ENCODE measurements around the gene KIF20A. TPM values are rescaled to one million over a fixed set of nuclear protein-coding genes. Genes with fewer than 3 reads are reported as not detected.
"Not testable (repeated sequence)": the region's sequence is repeated elsewhere in the genome, so short reads cannot be mapped to it uniquely, and the experiment has no call there.

KIF20A gene
- total and polyA plus RNA-seq, 2 donors, result 0.43 to 25.4 TPM

DNA sequence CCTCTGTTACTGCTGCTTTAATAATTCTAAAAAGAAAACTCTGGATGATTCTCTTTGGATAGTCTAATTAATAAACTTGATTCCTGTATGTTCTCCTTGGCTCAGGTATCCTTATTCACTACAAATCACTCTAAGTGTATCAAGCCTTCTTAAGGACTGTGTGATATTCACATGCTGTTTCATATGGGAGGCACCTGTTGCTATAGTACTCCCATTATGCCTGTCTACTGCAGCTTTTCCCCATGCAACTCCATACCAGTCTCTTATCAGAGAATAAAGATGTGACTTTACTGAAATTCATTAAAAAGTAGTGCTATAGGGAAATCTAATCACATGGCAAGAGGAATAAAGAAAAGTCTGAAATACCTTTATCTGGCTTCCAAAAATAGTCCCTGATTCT lies 15.2 kb upstream of the KIF20A start:
- DNase-seq (ENCODE audit: extremely low spot score), result no peak
- no peaks in the 10 kb centered on the region for H3K4me1 ChIP-seq (ENCODE audit: insufficient read depth)
- no peak overlapping the region for H3K4me3 ChIP-seq (ENCODE audit: low read depth, low read length)
- H3K36me3 ChIP-seq (ENCODE audit: insufficient read depth), result peaks cover 33% of the 10 kb centered on the region
- H3K27ac ChIP-seq (ENCODE audit: low read depth), result no peak overlapping the region

GRCh38 chr5:138169124-138169523 lies 9.8 kb upstream of the KIF20A start:
- WGBS, result 91% methylated on average over 5 of the region's 5 CpGs
- H3K4me3 ChIP-seq (ENCODE audit: low read depth, low read length), result no peak overlapping the region
- H3K36me3 ChIP-seq (ENCODE audit: insufficient read depth), result peaks cover 19% of the 10 kb centered on the region
- no peak for DNase-seq (ENCODE audit: extremely low spot score)
- H3K4me1 ChIP-seq (ENCODE audit: insufficient read depth), result no peaks in the 10 kb centered on the region
- H3K27ac ChIP-seq (ENCODE audit: low read depth), result no peak overlapping the region

- Histone ChIP-seq H3K36me3 (ENCODE audit: insufficient read depth) (peaks cover 12% of the 10 kb centered on the region), H3K27ac (ENCODE audit: low read depth) (no peak overlapping the region), H3K4me1 (ENCODE audit: insufficient read depth) (no peaks in the 10 kb centered on the region), H3K4me3 (ENCODE audit: low read depth, low read length) (no peak overlapping the region)
- no peak for DNase-seq (ENCODE audit: extremely low spot score)
Measured at GRCh38 chr5:138170299-138170698, 8.6 kb upstream of the KIF20A start.

- WGBS, result under 1% methylated on average over 16 of the region's 16 CpGs
- DNase-seq (ENCODE audit: extremely low spot score), result no peak
- Histone ChIP-seq H3K4me1 (ENCODE audit: insufficient read depth) (peaks cover 2% of the 10 kb centered on the region), H3K4me3 (ENCODE audit: low read depth, low read length) (peak overlapping the region; percentile 78), H3K36me3 (ENCODE audit: insufficient read depth) (no peaks in the 10 kb centered on the region), H3K27ac (ENCODE audit: low read depth) (peak overlapping the region; percentile 53)
Measured at GRCh38 chr5:138177941-138178515, 884 bp upstream of the KIF20A start.

DNA sequence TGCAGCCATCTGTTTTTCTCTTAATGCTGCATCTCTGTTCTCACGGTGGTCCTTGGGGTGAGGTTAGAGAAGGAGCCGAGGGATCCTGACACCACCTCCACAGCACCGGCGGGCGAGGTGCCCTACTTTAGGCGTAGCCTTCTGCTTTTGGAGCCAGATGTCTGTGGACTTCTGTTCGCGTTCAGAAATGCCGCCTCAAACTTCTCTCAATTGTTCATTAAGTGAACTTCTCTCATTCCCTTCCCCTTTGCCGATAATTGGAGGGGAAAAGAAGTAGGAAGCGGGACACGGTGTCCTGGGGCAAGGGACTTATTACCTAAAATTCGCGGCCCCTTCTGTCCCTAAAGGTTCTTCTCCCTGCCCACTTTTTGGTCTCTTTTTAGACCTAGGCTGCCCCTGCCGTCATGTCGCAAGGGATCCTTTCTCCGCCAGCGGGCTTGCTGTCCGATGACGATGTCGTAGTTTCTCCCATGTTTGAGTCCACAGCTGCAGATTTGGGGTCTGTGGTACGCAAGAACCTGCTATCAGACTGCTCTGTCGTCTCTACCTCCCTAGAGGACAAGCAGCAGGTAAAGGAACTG lies 455 bp downstream of the KIF20A start:
- DNase-seq (ENCODE audit: extremely low spot score), result no peak
- H3K36me3 ChIP-seq (ENCODE audit: insufficient read depth), result no peaks in the 10 kb centered on the region
- peaks cover 2% of the 10 kb centered on the region for H3K4me1 ChIP-seq (ENCODE audit: insufficient read depth)
- H3K4me3 ChIP-seq (ENCODE audit: low read depth, low read length), result no peak overlapping the region
- WGBS, result 1% methylated on average over 23 of the region's 23 CpGs
- H3K27ac ChIP-seq (ENCODE audit: low read depth), result no peak overlapping the region

- H3K27ac ChIP-seq (ENCODE audit: low read depth), result no peak overlapping the region
- H3K4me1 ChIP-seq (ENCODE audit: insufficient read depth), result peaks cover 2% of the 10 kb centered on the region
- no peak overlapping the region for H3K4me3 ChIP-seq (ENCODE audit: low read depth, low read length)
- WGBS, result 73% methylated on average over 5 of the region's 5 CpGs
- DNase-seq (ENCODE audit: extremely low spot score), result peak; percentile 17
- no peaks in the 10 kb centered on the region for H3K36me3 ChIP-seq (ENCODE audit: insufficient read depth)
Measured at GRCh38 chr5:138180183-138180782, 1.4 kb downstream of the KIF20A start.

DNA sequence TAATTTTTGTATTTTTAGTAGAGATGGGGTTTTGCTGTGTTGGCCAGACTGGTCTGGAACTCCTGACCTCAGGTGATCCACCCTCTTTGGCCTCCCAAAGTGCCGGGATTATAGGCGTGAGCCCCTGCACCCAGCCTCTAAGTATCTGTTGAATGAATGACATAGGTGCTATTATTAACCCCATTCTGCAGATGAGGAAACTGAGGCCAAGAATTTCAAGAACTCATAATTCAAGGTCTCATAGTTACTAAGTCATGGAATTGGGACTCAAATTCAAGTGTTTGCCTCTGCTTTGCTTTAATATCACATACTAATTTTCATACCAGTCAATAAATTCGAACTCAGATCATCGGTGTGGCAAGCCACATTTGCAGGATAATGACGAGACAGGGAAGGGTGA lies 1.9 kb downstream of the KIF20A start:
- H3K27ac ChIP-seq (ENCODE audit: low read depth), result no peak overlapping the region
- DNase-seq (ENCODE audit: extremely low spot score), result no peak
- H3K4me3 ChIP-seq (ENCODE audit: low read depth, low read length), result no peak overlapping the region
- no peaks in the 10 kb centered on the region for H3K36me3 ChIP-seq (ENCODE audit: insufficient read depth)
- H3K4me1 ChIP-seq (ENCODE audit: insufficient read depth), result peaks cover 2% of the 10 kb centered on the region
- 94% methylated on average over 5 of the region's 5 CpGs for whole genome bisulfite sequencing

DNA sequence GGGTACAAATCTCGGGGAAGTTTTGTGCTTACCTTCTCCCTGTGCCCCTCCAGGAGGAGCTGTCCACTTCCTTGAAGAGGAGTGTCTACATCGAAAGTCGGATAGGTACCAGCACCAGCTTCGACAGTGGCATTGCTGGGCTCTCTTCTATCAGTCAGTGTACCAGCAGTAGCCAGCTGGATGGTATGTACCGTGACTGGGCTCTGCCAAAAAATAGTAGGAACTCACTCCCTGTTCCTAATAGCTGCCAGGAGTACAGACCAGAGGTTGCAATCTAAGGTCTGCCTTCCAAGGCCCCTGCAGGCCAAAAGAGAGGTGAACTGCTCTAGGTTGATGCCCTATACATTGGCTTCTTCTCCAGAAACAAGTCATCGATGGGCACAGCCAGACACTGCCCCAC lies 3.9 kb downstream of the KIF20A start:
- Histone ChIP-seq H3K4me3 (ENCODE audit: low read depth, low read length) (no peak overlapping the region), H3K27ac (ENCODE audit: low read depth) (no peak overlapping the region), H3K4me1 (ENCODE audit: insufficient read depth) (no peaks in the 10 kb centered on the region), H3K36me3 (ENCODE audit: insufficient read depth) (no peaks in the 10 kb centered on the region)
- WGBS, result 93% methylated on average over 6 of the region's 6 CpGs
- no peak for DNase-seq (ENCODE audit: extremely low spot score)

GRCh38 chr5:138186002-138186447 lies 7.1 kb downstream of the KIF20A start:
- 84% methylated on average over 2 of the region's 2 CpGs for WGBS
- H3K27ac ChIP-seq (ENCODE audit: low read depth), result no peak overlapping the region
- peaks cover 5% of the 10 kb centered on the region for H3K36me3 ChIP-seq (ENCODE audit: insufficient read depth)
- H3K4me3 ChIP-seq (ENCODE audit: low read depth, low read length), result no peak overlapping the region
- H3K4me1 ChIP-seq (ENCODE audit: insufficient read depth), result no peaks in the 10 kb centered on the region
- no peak for DNase-seq (ENCODE audit: extremely low spot score)

DNA sequence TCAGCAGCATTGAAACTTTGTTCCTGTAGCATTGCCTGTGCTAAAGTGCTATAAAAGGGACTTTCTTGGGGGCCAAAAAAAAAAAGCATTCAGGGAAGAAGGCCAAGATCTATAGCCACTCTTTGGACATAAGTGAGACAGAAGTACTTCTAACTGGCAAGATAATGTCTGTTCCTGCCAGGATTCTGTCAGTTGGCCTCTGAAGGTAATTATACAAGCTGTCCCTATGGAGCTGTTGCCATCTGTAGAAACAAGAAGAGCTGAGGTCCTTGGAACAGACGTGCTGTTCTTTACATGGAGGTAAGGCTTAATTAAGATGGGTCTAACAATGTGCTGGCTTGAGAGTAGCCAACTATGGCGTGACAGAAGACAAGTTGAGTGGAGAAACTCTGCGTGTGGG lies 9.7 kb downstream of the KIF20A start:
- Histone ChIP-seq H3K36me3 (ENCODE audit: insufficient read depth) (peaks cover 5% of the 10 kb centered on the region), H3K27ac (ENCODE audit: low read depth) (no peak overlapping the region), H3K4me3 (ENCODE audit: low read depth, low read length) (no peak overlapping the region), H3K4me1 (ENCODE audit: insufficient read depth) (no peaks in the 10 kb centered on the region)
- WGBS, result 79% methylated on average over 3 of the region's 3 CpGs
- no peak for DNase-seq (ENCODE audit: extremely low spot score)

GRCh38 chr5:138192826-138193225 lies 13.9 kb downstream of the KIF20A start:
- DNase-seq (ENCODE audit: extremely low spot score), result no peak
- no peak overlapping the region for H3K4me3 ChIP-seq (ENCODE audit: low read depth, low read length)
- no peaks in the 10 kb centered on the region for H3K4me1 ChIP-seq (ENCODE audit: insufficient read depth)
- H3K27ac ChIP-seq (ENCODE audit: low read depth), result no peak overlapping the region
- H3K36me3 ChIP-seq (ENCODE audit: insufficient read depth), result peaks cover 8% of the 10 kb centered on the region
- WGBS, result 94% methylated on average over 3 of the region's 3 CpGs

GRCh38 chr5:138193859-138194258 lies 14.9 kb downstream of the KIF20A start:
- not testable (repeated sequence) for DNase-seq (ENCODE audit: extremely low spot score); H3K4me1 ChIP-seq (ENCODE audit: insufficient read depth); H3K27ac ChIP-seq (ENCODE audit: low read depth); H3K4me3 ChIP-seq (ENCODE audit: low read depth, low read length); H3K36me3 ChIP-seq (ENCODE audit: insufficient read depth)
- WGBS, result 90% methylated on average over 8 of the region's 8 CpGs

- Histone ChIP-seq H3K4me3 (ENCODE audit: low read depth, low read length) (no peak overlapping the region), H3K27ac (ENCODE audit: low read depth) (no peak overlapping the region), H3K36me3 (ENCODE audit: insufficient read depth) (peaks cover 2% of the 10 kb centered on the region), H3K4me1 (ENCODE audit: insufficient read depth) (no peaks in the 10 kb centered on the region)
- DNase-seq (ENCODE audit: extremely low spot score), result no peak
- WGBS, result 93% methylated on average over 3 of the region's 3 CpGs
Measured at GRCh38 chr5:138210985-138211384, 32.1 kb downstream of the KIF20A start.

- WGBS, result under 1% methylated on average over 8 of the region's 8 CpGs
- Histone ChIP-seq H3K27ac (ENCODE audit: low read depth) (no peak overlapping the region), H3K4me3 (ENCODE audit: low read depth, low read length) (peak overlapping the region; percentile 92)
Measured at GRCh38 chr5:138212828-138213160, 33.9 kb downstream of the KIF20A start.

More at GRCh38 chr5:138212828-138213160, 33.9 kb downstream of the KIF20A start:
- no peak for DNase-seq (ENCODE audit: extremely low spot score)
- no peaks in the 10 kb centered on the region for H3K4me1 ChIP-seq (ENCODE audit: insufficient read depth)
- H3K36me3 ChIP-seq (ENCODE audit: insufficient read depth), result peaks cover 2% of the 10 kb centered on the region
